GM18505 (cell line): ENCODE measurements around the gene EPS15.
A peak's percentile ranks its signal among the peaks of the same experiment; 100 is the strongest.

Experiments
- ATAC-seq: cut with Tn5 transposase; IDR thresholded peaks from one replicate; pipeline ENCODE4 v1.9.1; 2021; ENCODE audit not compliant: unreplicated experiment
- POLR2A ChIP-seq: IDR thresholded peaks from 4 replicates; pipeline ENCODE4 v1.6.1; 2011; ENCODE audit warnings: borderline replicate concordance; ENCODE audit not compliant: insufficient read depth, insufficient read length; ENCODE audit errors: extremely low read depth

Gene EPS15

DNA sequence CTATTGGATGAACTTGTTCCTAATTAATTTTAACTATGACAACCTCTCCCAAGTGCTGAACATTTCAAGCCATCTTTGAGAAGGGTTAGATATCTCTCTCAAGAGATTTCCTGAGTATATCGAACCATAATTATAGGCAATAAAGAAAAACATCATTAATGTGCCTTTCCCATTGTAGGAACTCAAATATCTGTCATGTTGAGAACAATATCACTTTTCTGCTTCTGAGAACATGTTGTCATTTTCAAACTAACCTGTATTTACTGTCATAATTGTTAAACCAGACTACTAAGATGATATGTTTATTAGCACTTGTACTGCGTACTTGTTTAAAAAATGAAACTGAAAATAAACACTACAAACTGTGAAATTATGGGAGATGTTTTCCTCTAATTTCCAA is 4.3 kb downstream of the EPS15 start:
- TF ChIP-seq POLR2A = no peak
- no peak for ATAC-seq

GRCh38 chr1:51512606-51513005 is 6.5 kb downstream of the EPS15 start:
- ATAC-seq = no peak
- no peak for TF ChIP-seq POLR2A

DNA sequence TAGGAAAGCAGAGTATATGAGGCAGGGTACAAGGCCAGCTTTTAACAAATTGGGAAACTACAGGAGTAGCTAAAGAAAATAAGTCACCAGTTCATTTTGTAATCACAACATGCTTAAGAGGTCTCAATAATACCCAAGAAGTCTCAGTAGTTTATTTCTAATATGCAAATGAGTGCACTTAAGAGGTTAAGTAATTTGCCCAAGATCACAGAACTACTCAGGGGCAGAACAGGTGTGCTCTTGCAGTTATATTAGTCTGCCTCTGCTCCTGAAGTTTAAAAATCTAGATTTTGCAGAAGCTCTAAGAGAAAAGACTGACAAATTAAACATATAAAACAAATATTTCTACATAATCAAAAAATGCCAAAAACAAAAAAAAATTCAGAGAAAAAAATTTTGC is 6.9 kb downstream of the EPS15 start:
- ATAC-seq = no peak
- TF ChIP-seq POLR2A = no peak

DNA sequence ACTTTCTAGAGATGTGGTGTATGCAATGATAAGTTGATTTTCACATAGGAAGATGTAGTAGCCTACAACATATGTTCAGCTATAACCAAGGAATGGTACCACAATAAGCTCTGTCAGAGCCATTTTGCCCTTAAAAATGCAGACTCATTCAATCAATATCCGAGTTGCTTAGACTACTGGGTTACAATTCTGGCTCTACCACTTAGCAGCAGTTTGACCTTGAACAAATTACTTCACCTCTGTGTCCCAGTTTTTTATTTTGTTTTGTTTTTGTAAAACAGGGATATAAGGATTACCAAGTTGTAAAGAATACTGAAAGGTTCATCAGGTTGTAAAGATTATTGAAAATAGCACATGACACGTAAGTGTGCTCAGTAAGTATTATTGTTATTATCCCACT is 9.3 kb downstream of the EPS15 start:
- no peak for TF ChIP-seq POLR2A
- ATAC-seq = no peak

DNA sequence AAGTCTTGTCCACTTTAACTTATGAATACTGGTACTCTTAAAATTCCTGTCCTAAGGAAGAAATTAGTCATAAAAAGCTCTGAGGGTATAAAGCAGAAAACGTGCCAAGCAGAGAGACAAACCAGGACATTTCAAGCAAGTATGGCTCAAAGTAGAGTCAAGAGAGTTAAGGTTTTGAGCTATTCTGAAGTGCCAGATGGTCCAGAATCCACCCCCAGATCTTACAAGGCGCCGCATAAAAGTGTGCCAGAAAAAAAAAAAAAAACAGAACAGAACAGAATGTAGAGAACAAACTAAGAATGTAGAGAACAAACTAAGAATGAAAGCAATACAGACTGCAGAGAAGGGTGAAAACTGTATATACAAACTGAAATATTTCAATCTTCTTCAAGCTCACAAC is 12.5 kb downstream of the EPS15 start:
- TF ChIP-seq POLR2A = no peak
- no peak for ATAC-seq

GRCh38 chr1:51504806-51505525 is 14.1 kb downstream of the EPS15 start:
- peak; percentile 42 for ATAC-seq
- TF ChIP-seq POLR2A = no peak

DNA sequence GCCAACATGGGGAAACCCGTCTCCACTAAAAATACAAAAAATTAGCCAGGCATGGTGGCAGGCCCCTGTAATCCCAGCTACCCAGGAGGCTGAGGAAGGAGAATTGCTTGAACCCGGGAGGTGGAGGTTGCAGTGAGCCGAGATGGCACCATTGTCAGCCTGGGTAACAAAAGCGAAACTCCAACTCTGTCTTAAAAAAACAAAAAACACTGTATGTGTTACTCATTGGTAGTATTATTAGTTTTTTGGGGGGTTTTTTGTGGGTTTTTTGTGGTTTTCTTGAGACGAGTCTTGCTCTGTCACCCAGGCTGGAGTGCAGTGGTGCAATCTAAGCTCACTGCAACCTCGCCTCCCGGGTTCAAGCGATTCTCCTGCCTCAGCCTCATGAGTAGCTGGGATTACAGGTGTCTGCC is 17.8 kb downstream of the EPS15 start:
- ATAC-seq = peak; percentile 57

DNA sequence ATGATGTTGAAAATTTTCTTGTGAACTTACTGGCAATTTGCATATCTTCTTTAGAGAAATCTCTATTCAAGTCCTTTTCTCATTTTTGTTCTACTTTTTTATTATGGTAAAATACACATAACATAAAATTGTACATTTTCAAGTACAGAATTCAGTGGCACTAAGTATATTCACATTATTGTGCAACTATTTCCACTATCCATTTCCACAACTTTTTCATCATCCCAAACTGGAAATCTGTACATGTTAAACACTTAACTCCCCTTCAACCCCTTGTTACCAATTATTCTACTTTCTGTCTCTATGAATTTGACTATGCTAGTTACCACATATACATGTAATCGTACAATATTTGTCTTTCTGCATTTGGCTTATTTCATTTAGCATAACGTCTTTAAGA is 19.4 kb downstream of the EPS15 start:
- no peak for TF ChIP-seq POLR2A
- ATAC-seq = no peak

- TF ChIP-seq POLR2A = no peak
- no peak for ATAC-seq
These were observed 20.1 kb downstream of the EPS15 start for GRCh38 chr1:51498924-51499323.

- no peak for TF ChIP-seq POLR2A
- no peak for ATAC-seq
These were observed 21.7 kb downstream of the EPS15 start for GRCh38 chr1:51497340-51497739.

- ATAC-seq = no peak
- no peak for TF ChIP-seq POLR2A
These were observed 24.8 kb downstream of the EPS15 start for GRCh38 chr1:51494138-51494830.

DNA sequence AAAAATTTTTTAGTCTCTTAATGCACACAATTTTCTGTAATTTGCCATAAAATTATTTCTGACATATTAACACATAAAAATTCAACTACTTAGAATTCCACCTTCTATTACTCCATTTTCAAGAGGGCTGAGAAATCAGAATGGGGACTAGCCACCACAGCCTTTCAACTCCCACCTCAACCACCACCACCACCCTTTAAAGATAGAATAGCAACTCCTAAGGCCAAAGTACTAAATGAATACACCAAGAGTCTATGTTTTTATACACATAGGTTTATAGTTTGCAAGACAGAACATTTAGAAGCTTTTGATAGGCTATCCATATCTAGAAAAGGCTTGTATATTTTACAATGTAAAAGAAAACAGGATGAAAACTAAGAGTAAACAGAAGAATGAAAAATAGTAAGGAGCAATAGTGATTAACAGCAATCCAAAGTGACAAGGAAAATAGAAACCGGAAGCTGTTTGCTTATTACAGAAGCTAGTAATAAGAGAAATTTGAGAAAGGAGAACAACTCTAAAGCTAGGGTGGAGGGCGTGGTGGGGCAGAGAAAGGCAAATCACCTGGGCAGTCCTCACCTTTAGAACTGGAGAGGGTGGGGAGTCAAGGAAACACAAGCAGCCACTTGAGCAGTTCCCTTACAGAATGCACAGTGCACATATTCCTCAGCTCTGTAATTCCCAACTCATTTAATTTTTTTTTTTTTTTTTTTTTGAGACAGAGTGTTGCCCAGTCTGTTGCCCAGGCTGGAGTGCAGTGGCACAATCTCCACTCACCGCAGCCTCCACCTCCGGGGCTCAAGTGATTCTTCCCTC is 27.7 kb downstream of the EPS15 start:
- ATAC-seq = no peak
- peak; percentile 26 for TF ChIP-seq POLR2A

DNA sequence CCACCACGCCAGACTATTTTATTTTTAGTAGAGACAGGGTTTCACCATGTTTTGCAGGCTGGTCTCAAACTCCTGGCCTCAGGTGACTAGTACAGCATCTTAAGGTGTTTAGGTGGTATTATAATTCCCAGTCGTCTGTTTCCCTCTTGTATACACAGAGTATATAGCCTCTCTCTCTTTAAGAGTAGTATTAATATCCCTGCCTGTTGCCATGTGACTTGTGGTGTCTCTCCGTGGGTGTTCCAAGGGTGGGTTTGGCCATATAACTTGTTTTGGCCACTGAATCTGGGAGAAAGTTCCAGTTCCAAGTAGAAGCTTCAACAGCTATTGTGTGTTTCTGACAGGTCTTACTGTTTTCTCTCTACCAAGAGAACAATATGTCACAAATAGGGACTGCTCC is 29.6 kb downstream of the EPS15 start:
- ATAC-seq = no peak
- no peak for TF ChIP-seq POLR2A
